Nephron (organoid): ENCODE data around the gene KCNH3.

Experiments
- H3K27ac Mint-ChIP-seq, 3 experiments: 2 replicates each; pipeline ENCODE4 v1.8.0; 2020; ENCODE audit warnings: mixed read lengths in 3 of 3, mild to moderate bottlenecking in 2 of 3, moderate library complexity in 1 of 3
- H3K27me3 Mint-ChIP-seq: 2 replicates; pipeline ENCODE4 v1.8.0; 2021; ENCODE audit warnings: low read depth, mild to moderate bottlenecking, moderate library complexity, mixed read lengths
- H3K36me3 Mint-ChIP-seq: 2 replicates; pipeline ENCODE4 v1.8.0; 2020; ENCODE audit warnings: low read depth, mixed read lengths
- H3K4me1 Mint-ChIP-seq: 2 replicates; pipeline ENCODE4 v1.8.0; 2020; ENCODE audit warnings: mixed read lengths
- H3K4me3 Mint-ChIP-seq, 3 experiments: 2 replicates each; pipeline ENCODE4 v1.8.0; 2020; ENCODE audit warnings: mild to moderate bottlenecking in 3 of 3, mixed read lengths in 3 of 3, moderate library complexity in 2 of 3
- H3K9me3 Mint-ChIP-seq: 2 replicates; pipeline ENCODE4 v1.8.0; 2020; ENCODE audit warnings: mixed read lengths
- TF ChIP-seq, protein P1 (sequence below), 3 experiments: fragments of 200-600 bp; sonication (generic); IDR thresholded peaks; one replicate each; pipeline ENCODE4 v1.5.0; 2021; ENCODE audit warnings: antibody characterized with exemption in 3 of 3; ENCODE audit not compliant: unreplicated experiment in 3 of 3

Gene KCNH3

DNA sequence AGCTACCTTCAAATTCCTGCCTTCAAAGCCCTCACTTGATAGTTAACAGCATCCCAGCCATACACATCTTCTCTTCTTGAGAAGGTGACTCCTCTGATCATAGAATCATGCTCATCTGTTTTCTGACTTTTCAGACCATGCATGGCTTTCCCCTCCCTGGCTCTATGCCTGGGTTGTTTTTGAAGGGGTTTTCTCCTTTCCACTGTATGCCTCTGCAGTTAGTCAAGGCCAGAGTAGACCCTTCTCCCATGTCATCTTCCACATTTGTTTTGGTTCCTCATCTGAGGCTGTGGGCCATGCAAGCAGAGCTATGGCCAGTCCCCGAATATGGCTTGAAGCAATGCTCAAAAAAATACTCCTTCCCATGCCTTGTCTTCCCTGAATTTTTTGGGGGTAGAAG lies 43.4 kb downstream of the KCNH3 start:
- H3K27me3 Mint-ChIP-seq = no peaks in the 10 kb centered on the region
- TF ChIP-seq, protein P1, sequence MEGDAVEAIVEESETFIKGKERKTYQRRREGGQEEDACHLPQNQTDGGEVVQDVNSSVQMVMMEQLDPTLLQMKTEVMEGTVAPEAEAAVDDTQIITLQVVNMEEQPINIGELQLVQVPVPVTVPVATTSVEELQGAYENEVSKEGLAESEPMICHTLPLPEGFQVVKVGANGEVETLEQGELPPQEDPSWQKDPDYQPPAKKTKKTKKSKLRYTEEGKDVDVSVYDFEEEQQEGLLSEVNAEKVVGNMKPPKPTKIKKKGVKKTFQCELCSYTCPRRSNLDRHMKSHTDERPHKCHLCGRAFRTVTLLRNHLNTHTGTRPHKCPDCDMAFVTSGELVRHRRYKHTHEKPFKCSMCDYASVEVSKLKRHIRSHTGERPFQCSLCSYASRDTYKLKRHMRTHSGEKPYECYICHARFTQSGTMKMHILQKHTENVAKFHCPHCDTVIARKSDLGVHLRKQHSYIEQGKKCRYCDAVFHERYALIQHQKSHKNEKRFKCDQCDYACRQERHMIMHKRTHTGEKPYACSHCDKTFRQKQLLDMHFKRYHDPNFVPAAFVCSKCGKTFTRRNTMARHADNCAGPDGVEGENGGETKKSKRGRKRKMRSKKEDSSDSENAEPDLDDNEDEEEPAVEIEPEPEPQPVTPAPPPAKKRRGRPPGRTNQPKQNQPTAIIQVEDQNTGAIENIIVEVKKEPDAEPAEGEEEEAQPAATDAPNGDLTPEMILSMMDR (IDR thresholded peaks at IDR 0.05; ENCODE audit: unreplicated experiment in 3 of 3) = no peak

DNA sequence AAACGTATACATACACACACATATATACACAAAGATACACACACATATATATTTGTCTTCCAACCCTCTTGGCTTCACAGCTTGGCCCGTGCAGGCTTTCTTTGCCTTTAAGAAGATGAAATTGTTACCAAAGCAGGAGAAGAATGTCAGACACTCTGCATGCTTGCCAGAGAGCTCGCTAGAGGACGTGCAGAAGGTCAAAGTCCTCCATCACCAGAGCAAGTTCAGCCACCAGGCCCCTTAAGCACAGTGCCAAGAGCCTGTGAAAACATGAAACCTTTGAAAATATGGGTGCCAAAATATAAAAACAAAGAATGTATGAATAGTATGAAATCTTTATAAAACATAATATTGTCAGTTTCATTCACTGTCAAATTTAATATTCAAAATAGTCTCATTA lies 44.0 kb downstream of the KCNH3 start:
- H3K36me3 Mint-ChIP-seq = peaks cover 21% of the 10 kb centered on the region
- H3K4me1 Mint-ChIP-seq = peaks cover 60% of the 10 kb centered on the region
- no peaks in the 10 kb centered on the region for H3K27me3 Mint-ChIP-seq
- TF ChIP-seq, protein P1 (IDR thresholded peaks at IDR 0.05; ENCODE audit: unreplicated experiment in 3 of 3) = no peak
- no peaks in the 10 kb centered on the region for H3K9me3 Mint-ChIP-seq
- H3K27ac Mint-ChIP-seq = peak overlapping the region; percentile 17 to 79 (median 66)
- H3K4me3 Mint-ChIP-seq = peak overlapping the region in 1 of 3 experiments; percentile 7

More for the DNA sequence above, 43.4 kb downstream of the KCNH3 start:
- Mint-ChIP-seq H3K36me3 (peaks cover 26% of the 10 kb centered on the region), H3K4me3 (no peak overlapping the region), H3K9me3 (no peaks in the 10 kb centered on the region), H3K4me1 (peaks cover 60% of the 10 kb centered on the region), H3K27ac (peak overlapping the region; percentile 17 to 79 (median 66))

DNA sequence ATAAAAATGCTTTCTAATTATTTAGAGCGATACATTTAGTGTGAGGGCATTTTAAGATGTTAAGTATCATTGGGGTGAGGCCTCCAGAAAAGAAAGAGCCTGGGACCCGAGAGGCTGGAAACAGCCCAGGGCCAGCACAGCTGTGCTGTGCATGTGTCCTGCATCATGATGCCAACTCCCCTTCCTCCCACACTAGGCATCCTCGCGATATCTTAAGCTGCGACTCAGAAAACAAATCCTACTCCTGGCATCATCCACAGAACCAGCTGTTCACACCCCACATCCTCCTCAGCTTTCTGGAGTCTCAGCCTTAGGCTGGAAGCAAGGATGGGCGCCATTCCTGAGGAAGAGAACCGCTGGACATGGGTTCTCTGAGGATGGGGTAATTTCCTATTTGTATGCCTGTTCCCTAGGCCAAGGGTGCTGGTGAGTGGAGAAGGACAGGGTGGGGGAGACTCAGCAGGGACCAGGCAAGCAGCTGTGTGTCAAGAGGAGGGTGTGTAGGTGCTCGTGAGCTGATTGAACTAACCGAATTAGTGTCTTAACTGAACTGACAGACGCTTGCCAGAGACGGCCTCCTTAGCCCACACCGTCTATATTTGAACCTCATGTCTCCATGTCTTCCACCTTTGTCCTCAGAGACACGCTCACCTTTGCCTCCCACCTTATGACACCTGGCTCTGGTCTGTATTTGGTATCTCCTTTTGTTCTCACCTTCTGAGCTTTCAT lies 44.7 kb downstream of the KCNH3 start:
- Mint-ChIP-seq H3K36me3 (peaks cover 19% of the 10 kb centered on the region), H3K27me3 (no peaks in the 10 kb centered on the region), H3K4me3 (no peak overlapping the region), H3K27ac (peak overlapping the region; percentile 14 to 79 (median 65)), H3K4me1 (peaks cover 60% of the 10 kb centered on the region), H3K9me3 (no peaks in the 10 kb centered on the region)
- TF ChIP-seq, protein P1 (IDR thresholded peaks at IDR 0.05; ENCODE audit: unreplicated experiment in 3 of 3) = no peak

DNA sequence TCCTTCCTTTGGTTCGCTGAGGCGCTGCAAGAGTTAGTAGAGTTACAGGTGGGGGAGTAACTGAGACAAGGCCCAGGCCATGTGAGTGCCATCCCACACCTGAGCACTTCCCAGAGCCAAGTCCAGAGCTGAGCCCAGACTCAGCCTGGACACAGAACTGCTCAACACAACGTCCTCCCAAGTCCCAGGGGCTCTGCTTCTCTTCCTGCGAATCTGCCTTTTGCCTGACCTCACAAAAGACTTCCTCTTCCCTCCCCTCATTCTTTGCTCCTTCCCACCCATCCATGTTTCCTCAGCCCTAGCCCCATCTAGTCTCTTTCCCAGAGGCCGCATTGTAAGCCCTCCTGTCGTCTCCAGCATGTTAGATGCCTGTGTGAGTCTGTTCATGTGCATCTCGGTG lies 45.8 kb downstream of the KCNH3 start:
- Mint-ChIP-seq H3K27ac (peak overlapping the region; percentile 69 to 84 (median 79)), H3K4me1 (peaks cover 60% of the 10 kb centered on the region), H3K36me3 (peaks cover 23% of the 10 kb centered on the region), H3K4me3 (peak overlapping the region in 1 of 3 experiments; percentile 57), H3K27me3 (no peaks in the 10 kb centered on the region), H3K9me3 (no peaks in the 10 kb centered on the region)
- TF ChIP-seq, protein P1 (IDR thresholded peaks at IDR 0.05; ENCODE audit: unreplicated experiment in 3 of 3) = no peak

DNA sequence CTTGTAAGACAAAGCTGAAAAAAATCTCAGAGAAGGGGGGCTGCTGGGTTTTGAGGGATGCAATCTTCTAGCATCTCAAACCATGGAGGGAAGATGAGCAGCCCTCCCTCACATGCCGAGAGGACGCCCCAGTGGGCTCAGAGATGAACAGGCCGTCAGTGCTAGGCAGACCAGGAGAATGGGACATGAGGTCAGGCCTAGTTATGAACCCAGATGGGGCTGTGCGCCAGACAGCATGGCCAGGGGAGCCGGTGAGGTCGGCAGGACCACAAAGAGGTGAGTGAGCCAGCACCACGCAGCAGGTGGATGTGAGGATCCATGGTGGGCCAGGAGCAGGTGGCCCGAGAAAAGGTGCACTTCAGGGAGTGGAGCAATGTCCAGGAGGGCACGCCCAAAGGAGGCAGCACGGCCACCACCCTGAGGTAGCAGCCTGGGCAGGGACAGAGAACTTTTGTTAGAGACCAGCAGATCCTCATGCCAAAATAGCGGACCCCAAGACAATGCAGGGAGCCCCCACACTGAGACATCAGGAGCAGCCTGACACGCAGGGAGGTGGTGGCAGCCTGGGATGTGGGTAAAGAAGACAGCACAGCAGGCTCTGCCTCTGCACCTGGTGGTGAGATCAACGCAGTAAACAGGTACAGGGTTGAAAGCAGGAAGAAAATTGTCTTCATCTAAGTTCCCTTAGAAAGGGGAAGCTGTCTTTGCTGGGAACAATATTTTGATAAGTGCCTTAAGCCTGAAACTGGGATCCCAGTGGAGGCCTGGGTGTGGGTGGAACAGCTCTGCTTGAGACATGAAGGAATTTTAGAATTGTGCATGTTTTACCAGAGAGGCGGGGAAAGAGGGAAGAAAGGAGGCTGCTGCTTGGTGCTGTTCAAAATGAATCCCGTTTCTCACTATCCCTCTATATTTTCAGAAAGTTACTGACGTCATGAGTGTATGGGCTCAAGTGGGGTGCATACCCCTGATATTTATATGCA lies 46.9 kb downstream of the KCNH3 start:
- peaks cover 54% of the 10 kb centered on the region for H3K4me1 Mint-ChIP-seq
- H3K27ac Mint-ChIP-seq = peak overlapping the region; percentile 30 to 84 (median 38)
- peaks cover 32% of the 10 kb centered on the region for H3K36me3 Mint-ChIP-seq
- TF ChIP-seq, protein P1 (IDR thresholded peaks at IDR 0.05; ENCODE audit: unreplicated experiment in 3 of 3) = no peak
- H3K27me3 Mint-ChIP-seq = no peaks in the 10 kb centered on the region
- no peak overlapping the region for H3K4me3 Mint-ChIP-seq
- H3K9me3 Mint-ChIP-seq = peaks cover 6% of the 10 kb centered on the region
